Spleen (tissue), 11 donors: Measurements from ENCODE around the gene STAP1. TPM values are rescaled to one million over a fixed set of nuclear protein-coding genes. Genes with fewer than 3 reads are reported as not detected.

ENCODE experiments used
- DNase-seq: peaks from one replicate; pipeline ENCODE4 v3.0.0-alpha.2; 2020
- H3K27ac ChIP-seq, 8 donors: fragments of 200-600 bp; sonication (generic) in 7 of 8; 1 replicate in 4 of 8; 2 replicates in 4 of 8; pipeline versions ENCODE4 v1.5.0 to v1.8.0; 2016 to 2021; ENCODE audit warnings: inconsistent platforms in 4 of 8, mild to moderate bottlenecking in 4 of 8, moderate library complexity in 1 of 8
- H3K27me3 ChIP-seq, 7 donors: fragments of 200-600 bp; sonication (generic) in 6 of 7; replicated peaks in 1 of 7; 1 replicate in 4 of 7; 2 replicates in 3 of 7; pipeline versions ENCODE4 v1.5.0 to v1.8.0; 2016 to 2021; ENCODE audit warnings: inconsistent platforms in 3 of 7, mild to moderate bottlenecking in 1 of 7
- H3K36me3 ChIP-seq, 6 donors: fragments of 200-600 bp; sonication (generic) in 5 of 6; 1 replicate in 4 of 6; 2 replicates in 2 of 6; pipeline versions ENCODE4 v1.5.0 to v1.8.0; 2016 to 2021; ENCODE audit warnings: inconsistent platforms in 2 of 6
- H3K4me1 ChIP-seq, 6 donors: fragments of 200-600 bp; sonication (generic) in 5 of 6; 1 replicate in 3 of 6; 2 replicates in 3 of 6; pipeline versions ENCODE4 v1.5.0 to v1.8.0; 2016 to 2021; ENCODE audit warnings: inconsistent platforms in 3 of 6
- H3K4me3 ChIP-seq, 8 donors: fragments of 200-600 bp; sonication (generic) in 7 of 8; 1 replicate in 4 of 8; 2 replicates in 4 of 8; pipeline versions ENCODE4 v1.5.0 to v1.8.0; 2016 to 2021; ENCODE audit warnings: inconsistent platforms in 4 of 8, mild to moderate bottlenecking in 4 of 8, moderate library complexity in 2 of 8
- H3K9me3 ChIP-seq, 8 donors: fragments of 200-600 bp; sonication (generic) in 7 of 8; 1 replicate in 4 of 8; 2 replicates in 4 of 8; pipeline versions ENCODE4 v1.5.0 to v1.8.0; 2016 to 2021; ENCODE audit warnings: inconsistent platforms in 4 of 8
- POLR2A ChIP-seq, 3 donors: fragments of 450-650 bp; IDR thresholded peaks; one replicate each; pipeline ENCODE4 v1.5.1; 2017; ENCODE audit warnings: antibody characterized with exemption in 3 of 3, mild to moderate bottlenecking in 1 of 3
- POLR2AphosphoS5 ChIP-seq, 3 donors: sonication (generic); formaldehyde crosslinking; IDR thresholded peaks; one replicate each; pipeline ENCODE4 v1.5.1; 2017; ENCODE audit warnings: antibody characterized with exemption in 3 of 3
- WGBS, 5 donors: extraction: QIAGEN DNeasy Blood & Tissue Kit in 3 of 5; methylation state at CpG; one replicate each; pipeline versions ENCODE4 v1.1.5 to v1.1.7; 2013 to 2018; 5-methylcytosine and 5-hydroxymethylcytosine counted together
- intact Hi-C: fragments of 100-400 bp; cut with DNase I; formaldehyde crosslinking; loops from one replicate; pipeline ENCODE4 v1.15.0; 2023; ENCODE audit warnings: low total_unique reads
- polyA plus RNA-seq, 3 donors: library from polyadenylated mRNA; stranded (reverse); fragments of 200-250 nt; gene quantifications; one replicate each; pipeline ENCODE4 v1.2.1, GENCODE V29; 2013
- total RNA-seq, 7 donors: library from RNA; depleted of rRNA in 3 of 7; stranded (reverse); fragments of >200 nt in 3 of 7; fragmentation: NEBNext Ultra II Directional in 4 of 7; extraction: Animal tissue kit (Norgen Biotek cat#: 25700) in 4 of 7; gene quantifications; one replicate each; pipeline versions ENCODE4 v1.1.0 to v1.2.1, GENCODE V29; 2016 to 2021
- TF ChIP-seq, protein P1 (sequence below), 11 experiments: fragments of 200-600 bp in 7 of 11; fragments of 450-650 bp in 4 of 11; sonication (generic) in 4 of 11; IDR thresholded peaks in 8 of 11; conservative IDR thresholded peaks in 3 of 11; 1 replicate in 7 of 11; 2 replicates in 4 of 11; pipeline versions ENCODE4 v1.4.0 to v1.8.0; 2016 to 2021; ENCODE audit warnings: antibody characterized with exemption in 11 of 11, inconsistent platforms in 4 of 11, mild to moderate bottlenecking in 1 of 11
- donor health status: healthy with polysubstance abuse.
- donor health status: DM: no; HTN: no; CAD: no; lungs with moderate emphysema.
- donor health status: DM: no; HTN: no; CAD: no.
- donor health status: Bipolar disorder and iron deficiency.
- donor health status: healthy.
- donor health status: DM: no; HTN: no; CAD: no.
- donor health status: DM: yes; HTN: yes; CAD: no.

Gene STAP1
- total and polyA plus RNA-seq, 10 donors, result 22.3 to 74.1 (median 25.7) TPM

DNA sequence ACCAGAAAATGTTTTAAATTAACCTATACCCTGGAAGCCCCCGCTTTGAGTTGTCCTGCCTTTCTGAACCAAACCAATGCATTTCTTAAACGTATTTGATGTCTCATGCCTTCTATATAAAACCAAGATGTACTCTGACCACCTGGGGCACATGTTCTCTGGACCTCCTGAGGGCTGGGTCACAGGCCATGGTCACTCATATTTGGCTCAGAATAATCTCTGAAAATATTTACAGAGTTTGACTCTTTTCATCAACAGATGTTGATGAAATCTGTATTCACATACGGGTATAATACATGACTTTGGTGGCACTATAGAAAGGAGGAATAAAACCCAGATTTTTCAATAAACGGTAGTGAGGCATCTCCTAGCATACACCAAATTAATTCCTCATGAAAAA lies 55.7 kb downstream of the STAP1 start:
- 92 to 98% (median 97%) methylated on average over 4 of the region's 4 CpGs for WGBS, 5 donors
- peaks cover 5 to 49% (median 37%) of the 10 kb centered on the region in 8 donors for H3K9me3 ChIP-seq
- H3K4me1 ChIP-seq, result no peaks in the 10 kb centered on the region
- H3K27me3 ChIP-seq, result no peaks in the 10 kb centered on the region
- intact Hi-C loops, result no loop called here
- no peak overlapping the region for H3K27ac ChIP-seq
- no peak overlapping the region for H3K4me3 ChIP-seq
- TF ChIP-seq POLR2A (IDR thresholded peaks at IDR 0.05) (no peak), POLR2AphosphoS5 (IDR thresholded peaks at IDR 0.05) (no peak)
- TF ChIP-seq, protein P1, sequence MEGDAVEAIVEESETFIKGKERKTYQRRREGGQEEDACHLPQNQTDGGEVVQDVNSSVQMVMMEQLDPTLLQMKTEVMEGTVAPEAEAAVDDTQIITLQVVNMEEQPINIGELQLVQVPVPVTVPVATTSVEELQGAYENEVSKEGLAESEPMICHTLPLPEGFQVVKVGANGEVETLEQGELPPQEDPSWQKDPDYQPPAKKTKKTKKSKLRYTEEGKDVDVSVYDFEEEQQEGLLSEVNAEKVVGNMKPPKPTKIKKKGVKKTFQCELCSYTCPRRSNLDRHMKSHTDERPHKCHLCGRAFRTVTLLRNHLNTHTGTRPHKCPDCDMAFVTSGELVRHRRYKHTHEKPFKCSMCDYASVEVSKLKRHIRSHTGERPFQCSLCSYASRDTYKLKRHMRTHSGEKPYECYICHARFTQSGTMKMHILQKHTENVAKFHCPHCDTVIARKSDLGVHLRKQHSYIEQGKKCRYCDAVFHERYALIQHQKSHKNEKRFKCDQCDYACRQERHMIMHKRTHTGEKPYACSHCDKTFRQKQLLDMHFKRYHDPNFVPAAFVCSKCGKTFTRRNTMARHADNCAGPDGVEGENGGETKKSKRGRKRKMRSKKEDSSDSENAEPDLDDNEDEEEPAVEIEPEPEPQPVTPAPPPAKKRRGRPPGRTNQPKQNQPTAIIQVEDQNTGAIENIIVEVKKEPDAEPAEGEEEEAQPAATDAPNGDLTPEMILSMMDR (IDR thresholded peaks at IDR 0.05 in 8 of 11, conservative IDR thresholded peaks at IDR 0.05 in 3 of 11), result no peak
- no peak for DNase-seq
- H3K36me3 ChIP-seq, result peaks cover 0 to 53% (median 16%) of the 10 kb centered on the region in 6 donors

DNA sequence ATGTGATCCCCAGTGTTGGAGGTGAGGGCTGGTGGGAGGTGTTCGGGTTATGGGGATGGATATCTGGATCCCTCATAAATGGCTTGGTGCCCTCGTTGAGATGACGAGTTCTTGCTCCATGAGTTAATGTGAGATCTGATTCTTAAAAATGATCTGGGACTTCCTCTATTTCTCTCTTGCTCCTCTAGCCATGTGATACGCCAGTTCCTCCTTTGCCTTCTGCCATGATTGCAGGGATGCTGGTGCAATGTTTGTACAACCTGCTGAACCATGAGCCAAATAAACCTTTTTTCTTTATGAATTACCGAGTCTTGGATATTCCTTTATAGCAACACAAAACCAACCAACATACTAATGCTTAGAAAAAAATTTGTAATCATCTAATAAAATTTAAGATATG lies 56.6 kb downstream of the STAP1 start:
- Histone ChIP-seq H3K9me3 (peaks cover under 1 to 40% (median 27%) of the 10 kb centered on the region in 8 donors), H3K4me1 (no peaks in the 10 kb centered on the region), H3K4me3 (no peak overlapping the region), H3K36me3 (peaks cover 0 to 59% (median 16%) of the 10 kb centered on the region in 6 donors), H3K27me3 (no peaks in the 10 kb centered on the region), H3K27ac (no peak overlapping the region)
- no peak for TF ChIP-seq POLR2A (IDR thresholded peaks at IDR 0.05)
- TF ChIP-seq POLR2AphosphoS5 (IDR thresholded peaks at IDR 0.05), result no peak
- TF ChIP-seq, protein P1 (IDR thresholded peaks at IDR 0.05 in 8 of 11, conservative IDR thresholded peaks at IDR 0.05 in 3 of 11), result no peak
- DNase-seq, result no peak
- 82 to 93% (median 93%) methylated on average over 5 of the region's 5 CpGs for WGBS, 5 donors
- intact Hi-C loops, result no loop called here

GRCh38 chr4:67616478-67616877 lies 58.0 kb downstream of the STAP1 start:
- Histone ChIP-seq H3K4me3 (no peak overlapping the region), H3K4me1 (no peaks in the 10 kb centered on the region), H3K36me3 (peaks cover 0 to 72% (median 28%) of the 10 kb centered on the region in 6 donors), H3K9me3 (peaks cover 0 to 27% (median 18%) of the 10 kb centered on the region in 8 donors), H3K27ac (no peak overlapping the region), H3K27me3 (no peaks in the 10 kb centered on the region)
- intact Hi-C loops, result no loop called here
- DNase-seq, result no peak
- TF ChIP-seq POLR2A (IDR thresholded peaks at IDR 0.05) (no peak), POLR2AphosphoS5 (IDR thresholded peaks at IDR 0.05) (no peak)
- TF ChIP-seq, protein P1 (IDR thresholded peaks at IDR 0.05 in 8 of 11, conservative IDR thresholded peaks at IDR 0.05 in 3 of 11), result no peak
- WGBS, 5 donors, result 94 to 100% (median 96%) methylated on average over 1 of the region's 1 CpG

DNA sequence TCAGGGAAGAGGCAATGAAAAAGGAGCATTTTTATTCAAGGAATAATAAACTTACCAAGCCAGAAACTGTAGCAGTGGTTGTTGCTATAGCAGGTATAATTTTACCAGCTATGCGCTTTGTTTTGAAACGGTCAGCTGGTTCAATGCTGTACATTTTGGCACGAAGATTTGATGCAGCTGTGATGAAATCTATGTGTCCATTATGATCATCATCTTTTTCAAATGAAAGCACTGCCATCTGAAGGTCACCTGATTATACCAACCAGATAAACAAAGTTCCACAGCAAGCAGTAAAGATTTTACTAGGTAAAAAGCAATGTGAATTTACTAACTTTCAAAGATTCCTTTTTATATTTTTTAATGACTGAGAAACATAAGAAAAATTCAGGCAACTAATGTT lies 66.4 kb downstream of the STAP1 start:
- intact Hi-C loops, result no loop called here
- DNase-seq, result no peak
- Histone ChIP-seq H3K4me3 (no peak overlapping the region), H3K27me3 (no peaks in the 10 kb centered on the region), H3K36me3 (peaks cover 0 to 100% (median 53%) of the 10 kb centered on the region in 6 donors), H3K4me1 (no peaks in the 10 kb centered on the region), H3K27ac (no peak overlapping the region), H3K9me3 (no peaks in the 10 kb centered on the region)
- TF ChIP-seq, protein P1 (IDR thresholded peaks at IDR 0.05 in 8 of 11, conservative IDR thresholded peaks at IDR 0.05 in 3 of 11), result no peak
- TF ChIP-seq POLR2A (IDR thresholded peaks at IDR 0.05), result no peak
- no peak for TF ChIP-seq POLR2AphosphoS5 (IDR thresholded peaks at IDR 0.05)
- 84 to 95% (median 93%) methylated on average over 3 of the region's 3 CpGs for WGBS, 5 donors
